DMS153 treated with DMSO at 0.1 percent for 48 hours (cell line): ENCODE measurements around the gene ELAVL2.

Experiments used
- DNase-seq: peaks from one replicate; lab custom pipeline; 2025; ENCODE audit not compliant: unreplicated experiment; lab: John Stamatoyannopoulos, UW

ELAVL2 gene

GRCh38 chr9:23665635-23666034 is 160.4 kb downstream of the ELAVL2 start:
- no peak for DNase-seq

GRCh38 chr9:23665051-23665450 is 161.0 kb downstream of the ELAVL2 start:
- DNase-seq = no peak

GRCh38 chr9:23663946-23664345 is 162.1 kb downstream of the ELAVL2 start:
- no peak for DNase-seq

- no peak for DNase-seq
Measured at GRCh38 chr9:23663536-23663935, 162.5 kb downstream of the ELAVL2 start.

- DNase-seq = no peak
Measured at GRCh38 chr9:23663125-23663524, 162.9 kb downstream of the ELAVL2 start.

GRCh38 chr9:23662320-23662719 is 163.7 kb downstream of the ELAVL2 start:
- no peak for DNase-seq

GRCh38 chr9:23659346-23660006 is 166.6 kb downstream of the ELAVL2 start:
- no peak for DNase-seq

GRCh38 chr9:23658376-23659258 is 167.4 kb downstream of the ELAVL2 start:
- DNase-seq = no peak

GRCh38 chr9:23651051-23651450 is 175.0 kb downstream of the ELAVL2 start:
- DNase-seq = no peak

- DNase-seq = no peak
Measured at GRCh38 chr9:23648651-23649050, 177.4 kb downstream of the ELAVL2 start.

GRCh38 chr9:23644896-23645295 is 181.1 kb downstream of the ELAVL2 start:
- DNase-seq = no peak

- DNase-seq = no peak
Measured at GRCh38 chr9:23644326-23644725, 181.7 kb downstream of the ELAVL2 start.

GRCh38 chr9:23643656-23644258 is 182.3 kb downstream of the ELAVL2 start:
- no peak for DNase-seq
